ENCODE measurements around the gene OTOGL.
"Not testable (repeated sequence)": the region's sequence is repeated elsewhere in the genome, so short reads cannot be mapped to it uniquely, and the experiment has no call there.

OTOGL gene

DNA sequence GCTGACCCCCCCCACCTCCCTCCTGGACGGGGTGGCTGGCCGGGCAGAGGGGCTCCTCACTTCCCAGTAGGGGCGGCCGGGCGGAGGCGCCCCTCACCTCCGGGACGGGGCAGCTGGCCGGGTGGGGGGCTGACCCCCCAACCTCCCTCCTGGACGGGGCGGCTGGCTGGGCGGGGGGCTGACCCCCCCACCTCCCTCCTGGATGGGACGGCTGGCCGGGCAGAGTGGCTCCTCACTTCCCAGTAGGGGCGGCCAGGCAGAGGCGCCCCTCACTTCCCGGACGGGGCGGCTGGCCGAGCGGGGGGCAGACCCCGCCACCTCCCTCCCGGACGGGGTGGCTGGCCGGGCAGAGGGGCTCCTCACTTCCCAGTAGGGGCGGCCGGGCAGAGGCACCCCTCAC lies 208.1 kb downstream of the OTOGL start:
- H3K4me3 ChIP-seq (ENCODE audit: low read depth, low read length); H3K4me1 ChIP-seq (ENCODE audit: control insufficient read depth, insufficient read depth, low read length); H3K9ac ChIP-seq (ENCODE audit: low read depth, low read length): not testable (repeated sequence)

DNA sequence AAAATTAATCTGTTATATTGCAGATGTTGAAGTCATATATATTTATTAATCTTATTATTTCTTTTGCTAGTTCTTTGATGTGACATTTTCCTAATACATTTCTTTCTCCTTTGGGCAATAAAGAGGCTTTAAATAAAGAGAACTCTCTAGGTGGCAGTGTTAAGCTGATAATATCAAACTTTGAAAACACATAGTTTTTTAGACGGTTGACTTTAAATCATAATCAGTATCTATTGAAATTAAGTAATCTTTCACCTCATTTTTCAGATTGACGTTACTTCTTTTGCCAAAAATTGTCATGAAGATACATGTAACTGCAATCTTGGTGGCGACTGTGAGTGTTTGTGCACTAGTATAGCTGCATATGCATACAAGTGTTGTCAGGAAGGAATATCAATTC lies 213.9 kb downstream of the OTOGL start:
- peaks cover 12% of the 10 kb centered on the region for H3K4me1 ChIP-seq (ENCODE audit: control insufficient read depth, insufficient read depth, low read length)
- no peaks in the 10 kb centered on the region for H3K36me3 ChIP-seq (ENCODE audit: control insufficient read depth, insufficient read depth, low read length)
- no peaks in the 10 kb centered on the region for H3K27me3 ChIP-seq (ENCODE audit: control insufficient read depth, insufficient read depth, low read length)
- H3K9me3 ChIP-seq (ENCODE audit: control insufficient read depth, insufficient read depth, low read length) = no peaks in the 10 kb centered on the region
- no peak overlapping the region for H3K9ac ChIP-seq (ENCODE audit: low read depth, low read length)
- no peak overlapping the region for H3K27ac ChIP-seq (ENCODE audit: low read depth, low read length)
- H3K4me3 ChIP-seq (ENCODE audit: low read depth, low read length) = no peak overlapping the region

More for the DNA sequence above, 208.1 kb downstream of the OTOGL start:
- H3K9me3 ChIP-seq (ENCODE audit: control insufficient read depth, insufficient read depth, low read length); H3K27me3 ChIP-seq (ENCODE audit: control insufficient read depth, insufficient read depth, low read length); H3K27ac ChIP-seq (ENCODE audit: low read depth, low read length); H3K36me3 ChIP-seq (ENCODE audit: control insufficient read depth, insufficient read depth, low read length): not testable (repeated sequence)

DNA sequence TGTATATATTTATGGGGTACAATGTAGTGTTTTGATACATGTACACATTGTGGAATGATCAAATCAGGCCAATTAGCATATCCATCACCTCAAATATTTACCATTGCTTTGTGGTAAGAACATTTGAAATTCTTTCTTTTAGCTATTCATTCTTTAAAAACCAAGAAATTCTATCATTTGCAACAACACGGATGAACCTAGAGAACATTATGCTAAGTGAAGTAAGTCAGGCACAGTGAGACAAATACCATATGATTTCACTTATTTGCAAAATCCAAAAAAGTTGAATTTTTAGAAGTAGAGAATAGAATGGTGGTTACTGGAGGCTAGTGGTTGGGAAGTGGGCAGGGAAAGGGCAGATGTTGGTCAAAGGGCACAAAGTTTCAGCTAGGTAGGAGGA lies 215.4 kb downstream of the OTOGL start:
- peaks cover 21% of the 10 kb centered on the region for H3K4me1 ChIP-seq (ENCODE audit: control insufficient read depth, insufficient read depth, low read length)
- H3K36me3 ChIP-seq (ENCODE audit: control insufficient read depth, insufficient read depth, low read length) = no peaks in the 10 kb centered on the region
- H3K9me3 ChIP-seq (ENCODE audit: control insufficient read depth, insufficient read depth, low read length) = no peaks in the 10 kb centered on the region
- H3K9ac ChIP-seq (ENCODE audit: low read depth, low read length) = no peak overlapping the region
- no peak overlapping the region for H3K27ac ChIP-seq (ENCODE audit: low read depth, low read length)
- no peaks in the 10 kb centered on the region for H3K27me3 ChIP-seq (ENCODE audit: control insufficient read depth, insufficient read depth, low read length)
- H3K4me3 ChIP-seq (ENCODE audit: low read depth, low read length) = no peak overlapping the region

- Histone ChIP-seq H3K9ac (ENCODE audit: low read depth, low read length) (no peak overlapping the region), H3K27ac (ENCODE audit: low read depth, low read length) (no peak overlapping the region), H3K4me1 (ENCODE audit: control insufficient read depth, insufficient read depth, low read length) (peaks cover 36% of the 10 kb centered on the region), H3K36me3 (ENCODE audit: control insufficient read depth, insufficient read depth, low read length) (no peaks in the 10 kb centered on the region), H3K4me3 (ENCODE audit: low read depth, low read length) (no peak overlapping the region), H3K9me3 (ENCODE audit: control insufficient read depth, insufficient read depth, low read length) (no peaks in the 10 kb centered on the region), H3K27me3 (ENCODE audit: control insufficient read depth, insufficient read depth, low read length) (no peaks in the 10 kb centered on the region)
Observed at GRCh38 chr12:80316222-80316621, 216.9 kb downstream of the OTOGL start.

DNA sequence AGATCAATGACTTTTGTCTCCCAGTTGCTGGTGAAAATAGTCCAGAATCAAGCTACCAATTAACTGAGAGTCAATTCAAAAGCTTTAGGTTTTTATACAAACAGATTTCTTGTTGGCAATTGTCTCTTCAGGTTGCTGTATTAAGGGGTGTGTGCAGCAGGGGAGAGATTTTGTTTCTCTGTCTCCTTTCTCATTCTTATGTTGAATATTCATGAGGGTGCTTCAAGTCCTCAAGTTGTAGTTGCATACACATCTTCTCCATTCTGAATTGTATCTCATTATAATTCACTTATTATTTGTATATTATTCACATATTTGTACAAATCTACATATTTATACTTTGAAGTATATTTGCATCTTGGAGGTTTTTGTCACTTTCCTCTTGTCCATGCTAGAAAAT lies 218.0 kb downstream of the OTOGL start:
- Histone ChIP-seq H3K4me1 (ENCODE audit: control insufficient read depth, insufficient read depth, low read length) (peaks cover 45% of the 10 kb centered on the region), H3K9me3 (ENCODE audit: control insufficient read depth, insufficient read depth, low read length) (no peaks in the 10 kb centered on the region), H3K9ac (ENCODE audit: low read depth, low read length) (no peak overlapping the region), H3K27ac (ENCODE audit: low read depth, low read length) (no peak overlapping the region), H3K36me3 (ENCODE audit: control insufficient read depth, insufficient read depth, low read length) (no peaks in the 10 kb centered on the region), H3K27me3 (ENCODE audit: control insufficient read depth, insufficient read depth, low read length) (no peaks in the 10 kb centered on the region), H3K4me3 (ENCODE audit: low read depth, low read length) (0 out of 2 replicates have a peak overlapping the region, but pooled peaks have one; percentile 18)

DNA sequence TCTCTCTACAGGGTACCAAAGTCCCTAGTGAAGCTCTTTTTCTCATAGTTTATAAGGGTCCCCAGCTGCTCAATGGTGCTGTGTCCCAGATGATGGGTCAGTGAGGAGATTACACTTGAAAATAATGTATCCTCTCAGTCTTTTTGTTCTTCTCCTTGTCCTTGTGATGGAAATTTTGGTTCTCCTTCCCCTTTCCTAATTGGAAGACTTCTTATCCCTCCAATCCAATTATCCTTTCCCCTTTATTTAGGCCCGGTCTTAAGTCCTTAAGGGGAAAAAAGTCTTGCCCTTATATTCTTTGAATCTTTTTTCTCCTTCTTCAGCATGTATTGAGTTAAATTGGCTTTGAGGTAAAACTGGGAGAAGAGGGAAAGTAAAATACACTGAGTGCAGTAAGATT lies 218.6 kb downstream of the OTOGL start:
- no peaks in the 10 kb centered on the region for H3K27me3 ChIP-seq (ENCODE audit: control insufficient read depth, insufficient read depth, low read length)
- H3K36me3 ChIP-seq (ENCODE audit: control insufficient read depth, insufficient read depth, low read length) = no peaks in the 10 kb centered on the region
- no peak overlapping the region for H3K9ac ChIP-seq (ENCODE audit: low read depth, low read length)
- H3K4me1 ChIP-seq (ENCODE audit: control insufficient read depth, insufficient read depth, low read length) = peaks cover 47% of the 10 kb centered on the region
- no peak overlapping the region for H3K4me3 ChIP-seq (ENCODE audit: low read depth, low read length)
- no peaks in the 10 kb centered on the region for H3K9me3 ChIP-seq (ENCODE audit: control insufficient read depth, insufficient read depth, low read length)
- no peak overlapping the region for H3K27ac ChIP-seq (ENCODE audit: low read depth, low read length)

DNA sequence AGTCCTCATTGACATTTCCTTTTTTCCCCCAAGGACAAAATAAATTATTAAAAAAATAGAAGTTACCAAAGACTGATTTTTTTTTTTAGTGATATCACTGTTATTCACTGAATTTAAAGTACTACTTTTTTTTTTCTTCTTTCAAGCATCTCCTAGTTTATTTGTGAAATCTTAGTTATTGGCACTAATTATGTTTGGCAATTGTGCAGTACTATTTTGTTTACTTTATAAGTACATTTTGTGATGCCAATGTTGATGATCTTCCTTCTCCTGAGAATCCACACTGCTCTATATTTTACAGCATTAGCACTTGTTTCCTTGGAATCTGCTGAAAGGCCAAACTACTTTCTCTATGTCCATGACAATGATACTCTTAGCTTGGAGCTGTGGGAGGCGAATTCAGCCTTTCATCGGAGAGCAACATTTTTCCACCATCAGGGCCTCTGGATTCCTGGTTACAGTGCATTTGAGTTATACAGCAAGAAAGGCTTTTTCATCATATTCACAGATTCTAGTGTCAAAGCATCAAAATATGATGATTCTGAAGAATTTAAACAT lies 220.9 kb downstream of the OTOGL start:
- H3K9ac ChIP-seq (ENCODE audit: low read depth, low read length) = no peak overlapping the region
- no peaks in the 10 kb centered on the region for H3K27me3 ChIP-seq (ENCODE audit: control insufficient read depth, insufficient read depth, low read length)
- H3K27ac ChIP-seq (ENCODE audit: low read depth, low read length) = peak overlapping the region; percentile 45
- H3K4me3 ChIP-seq (ENCODE audit: low read depth, low read length) = peak overlapping the region; percentile 22; the same call in 1 of the 2 replicates
- peaks cover 47% of the 10 kb centered on the region for H3K4me1 ChIP-seq (ENCODE audit: control insufficient read depth, insufficient read depth, low read length)
- no peaks in the 10 kb centered on the region for H3K36me3 ChIP-seq (ENCODE audit: control insufficient read depth, insufficient read depth, low read length)
- no peaks in the 10 kb centered on the region for H3K9me3 ChIP-seq (ENCODE audit: control insufficient read depth, insufficient read depth, low read length)

DNA sequence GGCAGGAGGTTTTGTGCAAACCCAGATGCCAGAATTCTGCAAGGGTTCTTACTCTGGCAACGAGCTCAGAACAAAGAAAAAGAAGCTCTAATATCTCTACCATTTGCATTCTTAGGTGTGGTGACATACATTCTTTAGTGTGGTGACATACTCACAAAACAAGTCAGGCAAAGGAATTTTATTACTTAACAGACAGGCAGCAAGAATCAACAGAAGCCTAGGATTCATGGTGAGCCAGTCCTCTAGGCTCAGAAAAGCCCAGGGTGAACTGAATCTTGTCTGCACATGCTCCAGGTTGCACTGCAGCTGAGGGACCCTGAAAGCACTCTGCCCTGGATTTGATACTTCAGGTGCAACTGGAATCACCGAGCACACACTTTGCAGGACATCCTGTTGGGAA lies 222.3 kb downstream of the OTOGL start:
- no peak overlapping the region for H3K9ac ChIP-seq (ENCODE audit: low read depth, low read length)
- H3K27ac ChIP-seq (ENCODE audit: low read depth, low read length) = no peak overlapping the region
- peaks cover 47% of the 10 kb centered on the region for H3K4me1 ChIP-seq (ENCODE audit: control insufficient read depth, insufficient read depth, low read length)

DNA sequence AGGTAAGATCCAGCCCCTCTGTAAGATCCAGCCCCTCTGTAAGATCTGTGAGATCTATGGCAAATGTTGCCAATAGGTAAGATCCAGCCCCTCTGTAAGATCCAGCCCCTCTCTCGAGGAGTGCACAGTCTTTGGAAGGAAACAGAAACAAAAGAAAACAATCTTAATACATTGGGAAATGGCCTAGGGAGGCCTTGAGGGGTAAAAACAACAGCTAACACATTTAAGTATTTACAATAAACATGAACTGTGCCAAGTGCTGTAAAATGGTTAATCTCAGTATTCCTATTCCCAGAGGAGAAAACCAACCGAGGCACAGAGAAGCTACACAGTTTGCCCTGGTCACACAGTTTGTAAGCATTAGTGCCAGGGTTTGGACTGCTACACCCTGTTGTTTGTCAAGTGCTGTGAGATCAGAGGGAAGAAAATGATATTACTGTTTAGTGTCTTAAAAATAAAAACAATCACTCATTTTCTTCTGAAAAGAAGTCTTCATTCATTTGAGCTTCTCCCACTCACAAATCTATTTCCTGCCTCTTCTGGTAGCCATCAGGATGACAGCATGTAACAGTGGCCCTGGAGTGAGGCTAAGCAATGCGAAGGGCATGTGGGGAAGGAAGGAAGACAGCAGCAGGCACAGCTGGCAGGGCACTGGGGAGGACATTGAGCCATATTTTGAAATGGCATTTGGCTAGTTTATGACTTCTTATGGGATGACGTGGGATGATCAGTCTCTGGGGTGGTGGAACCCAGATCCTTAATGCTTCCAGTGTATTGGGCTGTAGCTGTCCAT lies 226.0 kb downstream of the OTOGL start:
- H3K27ac ChIP-seq (ENCODE audit: low read depth, low read length) = no peak overlapping the region
- no peaks in the 10 kb centered on the region for H3K27me3 ChIP-seq (ENCODE audit: control insufficient read depth, insufficient read depth, low read length)
- H3K9ac ChIP-seq (ENCODE audit: low read depth, low read length) = no peak overlapping the region

More for the DNA sequence above, 222.3 kb downstream of the OTOGL start:
- H3K9me3 ChIP-seq (ENCODE audit: control insufficient read depth, insufficient read depth, low read length) = no peaks in the 10 kb centered on the region
- no peaks in the 10 kb centered on the region for H3K27me3 ChIP-seq (ENCODE audit: control insufficient read depth, insufficient read depth, low read length)
- no peak overlapping the region for H3K4me3 ChIP-seq (ENCODE audit: low read depth, low read length)
- H3K36me3 ChIP-seq (ENCODE audit: control insufficient read depth, insufficient read depth, low read length) = no peaks in the 10 kb centered on the region

GRCh38 chr12:80332827-80333226 lies 233.5 kb downstream of the OTOGL start:
- Histone ChIP-seq H3K4me3 (ENCODE audit: low read depth, low read length) (no peak overlapping the region), H3K4me1 (ENCODE audit: control insufficient read depth, insufficient read depth, low read length) (no peaks in the 10 kb centered on the region), H3K27me3 (ENCODE audit: control insufficient read depth, insufficient read depth, low read length) (no peaks in the 10 kb centered on the region), H3K9ac (ENCODE audit: low read depth, low read length) (no peak overlapping the region), H3K36me3 (ENCODE audit: control insufficient read depth, insufficient read depth, low read length) (no peaks in the 10 kb centered on the region), H3K27ac (ENCODE audit: low read depth, low read length) (no peak overlapping the region), H3K9me3 (ENCODE audit: control insufficient read depth, insufficient read depth, low read length) (no peaks in the 10 kb centered on the region)

More for the DNA sequence above, 226.0 kb downstream of the OTOGL start:
- Histone ChIP-seq H3K36me3 (ENCODE audit: control insufficient read depth, insufficient read depth, low read length) (no peaks in the 10 kb centered on the region), H3K4me3 (ENCODE audit: low read depth, low read length) (no peak overlapping the region), H3K4me1 (ENCODE audit: control insufficient read depth, insufficient read depth, low read length) (peaks cover 20% of the 10 kb centered on the region), H3K9me3 (ENCODE audit: control insufficient read depth, insufficient read depth, low read length) (no peaks in the 10 kb centered on the region)

DNA sequence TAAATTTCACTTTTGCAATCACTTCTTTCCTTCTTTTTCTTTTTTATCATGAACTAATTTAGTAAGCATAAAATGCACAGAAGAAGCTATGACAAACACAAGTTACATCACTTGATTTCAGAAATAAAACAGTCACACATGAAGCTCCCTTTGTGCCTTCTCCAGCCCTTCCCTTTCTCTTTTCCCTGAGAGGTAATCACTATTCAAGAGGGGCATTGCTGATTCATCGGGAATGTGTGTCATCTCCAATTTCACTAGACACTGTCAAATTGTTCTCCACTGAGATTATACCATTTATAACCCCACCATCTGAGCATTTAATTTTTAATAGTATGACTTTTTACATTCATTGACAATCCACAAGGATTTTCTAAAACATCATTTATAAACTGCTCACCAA lies 253.1 kb downstream of the OTOGL start:
- H3K9ac ChIP-seq (ENCODE audit: low read depth, low read length) = no peak overlapping the region
- no peaks in the 10 kb centered on the region for H3K36me3 ChIP-seq (ENCODE audit: control insufficient read depth, insufficient read depth, low read length)
- no peaks in the 10 kb centered on the region for H3K4me1 ChIP-seq (ENCODE audit: control insufficient read depth, insufficient read depth, low read length)
- no peaks in the 10 kb centered on the region for H3K27me3 ChIP-seq (ENCODE audit: control insufficient read depth, insufficient read depth, low read length)
- no peak overlapping the region for H3K27ac ChIP-seq (ENCODE audit: low read depth, low read length)
- H3K9me3 ChIP-seq (ENCODE audit: control insufficient read depth, insufficient read depth, low read length) = no peaks in the 10 kb centered on the region
- no peak overlapping the region for H3K4me3 ChIP-seq (ENCODE audit: low read depth, low read length)

All from HUES48 (cell line).